ENCODE results near the gene GIMAP8. TPM values are rescaled to one million over a fixed set of nuclear protein-coding genes. Genes with fewer than 3 reads are reported as not detected.

The GIMAP8 gene
- total RNA-seq, 6 experiments from 2014 or later, result 2.7 to 10.0 (median 6.2) TPM

- no peaks in the 10 kb centered on the region for H3K4me1 ChIP-seq
- 50% methylated on average over 1 of the region's 2 CpGs for WGBS (ENCODE audit: insufficient coverage, low coverage, low lambda C conversion rate, missing lambda C conversion rate)
- no peaks in the 10 kb centered on the region for H3K9me3 ChIP-seq
- TF ChIP-seq POLR2A (IDR thresholded peaks at IDR 0.05) (no peak), CTCF (IDR thresholded peaks at IDR 0.05) (no peak)
- no peaks in the 10 kb centered on the region for H3K27me3 ChIP-seq
- no peak overlapping the region for H3K27ac ChIP-seq
- intact Hi-C loops (cut with DNase I), result no loop called here
- H3K4me3 ChIP-seq, result no peak overlapping the region
- ATAC-seq (no peak), DNase-seq (no peak)
- no peaks in the 10 kb centered on the region for H3K36me3 ChIP-seq
These were observed 73.6 kb downstream of the GIMAP8 start for GRCh38 chr7:150524018-150524417.

Other genes starting within 250 kb of the GIMAP8 start
- 10 to 100 TPM; 13.0 to 33.0 (median 19.1) TPM for gene LRRC61, start 127.3 kb upstream of the GIMAP8 start, total RNA-seq
- gene ACTR3C, start 127.1 kb upstream of the GIMAP8 start, total RNA-seq, result 10 to 100 TPM; 30.0 to 36.5 (median 32.7) TPM
- gene RARRES2, start 109.0 kb upstream of the GIMAP8 start, total RNA-seq, result 100 to 1,000 TPM; 552 to 948 (median 788) TPM
- gene REPIN1, start 81.8 kb upstream of the GIMAP8 start, total RNA-seq, result 100 to 1,000 TPM in 2 of 6 experiments, 10 to 100 TPM in 4; 56.2 to 133 (median 73.5) TPM
- gene ZNF775, start 71.3 kb upstream of the GIMAP8 start, total RNA-seq, result 1 to 10 TPM in 3 of 6 experiments, under 1 TPM in 3; 0.44 to 1.6 (median 0.96) TPM
- 1 to 10 TPM; 2.6 to 9.1 (median 6.0) TPM for gene GIMAP7, start 64.2 kb downstream of the GIMAP8 start, total RNA-seq
- 10 to 100 TPM in 5 of 6 experiments, 1 to 10 TPM in 1; 7.2 to 19.4 (median 12.3) TPM for gene GIMAP4, start 116.8 kb downstream of the GIMAP8 start, total RNA-seq
- gene GIMAP6, start 181.8 kb downstream of the GIMAP8 start, total RNA-seq, result 10 to 100 TPM in 1 of 6 experiments, 1 to 10 TPM in 5; 4.7 to 10.2 (median 8.4) TPM
- gene GIMAP2, start 235.1 kb downstream of the GIMAP8 start, total RNA-seq, result 1 to 10 TPM; 4.8 to 7.4 (median 5.7) TPM